Activated naive CD8-positive, alpha-beta T cell treated with anti-CD3 and anti-CD28 coated beads, Interleukin-2, amount 10 ng/mL, durations not matched to agents 7 days and 5 days (primary cell): Measurements from ENCODE around the gene GPHB5. TPM values are rescaled to one million over a fixed set of nuclear protein-coding genes. Genes with fewer than 3 reads are reported as not detected.
"Not testable (repeated sequence)": the region's sequence is repeated elsewhere in the genome, so short reads cannot be mapped to it uniquely, and the experiment has no call there.

Experiments used
- ATAC-seq: fragments of 150-1000 bp; cut with Tn5 transposase; one replicate; pipeline ENCODE4 v1.10.0; 2021; ENCODE audit warnings: low read depth, moderate library complexity
- POLR2A ChIA-PET: fragments of 350-600 bp; sonication (Branson Sonifier 250); formaldehyde crosslinking; loops from one replicate; lab custom pipeline; 2021; ENCODE audit warnings: antibody characterized with exemption; lab: Charles Lee
- DNase-seq: peaks from one replicate; pipeline ENCODE4 v3.0.0; 2021
- H3K27ac Mint-ChIP-seq: one replicate; pipeline ENCODE4 v1.8.0; 2022; ENCODE audit warnings: mild to moderate bottlenecking, mixed read lengths
- H3K27me3 Mint-ChIP-seq: one replicate; pipeline ENCODE4 v1.8.0; 2022; ENCODE audit warnings: mild to moderate bottlenecking, moderate library complexity, mixed read lengths
- H3K36me3 Mint-ChIP-seq: one replicate; pipeline ENCODE4 v1.8.0; 2021; ENCODE audit warnings: mild to moderate bottlenecking, mixed read lengths
- H3K4me1 Mint-ChIP-seq: one replicate; pipeline ENCODE4 v1.8.0; 2021; ENCODE audit warnings: mixed read lengths
- H3K4me3 Mint-ChIP-seq: one replicate; pipeline ENCODE4 v1.8.0; 2022; ENCODE audit warnings: mild to moderate bottlenecking, moderate library complexity, mixed read lengths
- H3K9me3 Mint-ChIP-seq: one replicate; pipeline ENCODE4 v1.8.0; 2021; ENCODE audit warnings: mixed read lengths
- total RNA-seq, 2 experiments: library from RNA; stranded (reverse); gene quantifications; one replicate each; pipeline ENCODE4 v1.2.3, GENCODE V29; 2021

GPHB5 gene
- total RNA-seq, 2 experiments from 2014 or later, result not detected

- no peak for DNase-seq
- no peaks in the 10 kb centered on the region for H3K36me3 Mint-ChIP-seq
- POLR2A ChIA-PET, result no interaction called here
Measured at GRCh38 chr14:63286071-63286470, 32.7 kb downstream of the GPHB5 start.

GRCh38 chr14:63283884-63284248 lies 34.9 kb downstream of the GPHB5 start:
- Mint-ChIP-seq H3K4me1 (no peaks in the 10 kb centered on the region), H3K36me3 (no peaks in the 10 kb centered on the region), H3K27ac (no peak overlapping the region), H3K27me3 (peaks cover 5% of the 10 kb centered on the region), H3K9me3 (no peaks in the 10 kb centered on the region), H3K4me3 (no peak overlapping the region)
- no peak for DNase-seq
- ATAC-seq, result no peak
- POLR2A ChIA-PET, result no interaction called here

More at GRCh38 chr14:63286071-63286470, 32.7 kb downstream of the GPHB5 start:
- no peak overlapping the region for H3K4me3 Mint-ChIP-seq
- peaks cover 7% of the 10 kb centered on the region for H3K27me3 Mint-ChIP-seq
- H3K9me3 Mint-ChIP-seq, result no peaks in the 10 kb centered on the region
- ATAC-seq, result no peak
- H3K27ac Mint-ChIP-seq, result no peak overlapping the region
- H3K4me1 Mint-ChIP-seq, result no peaks in the 10 kb centered on the region

GRCh38 chr14:63282997-63283883 lies 35.5 kb downstream of the GPHB5 start:
- ATAC-seq, result no peak
- Mint-ChIP-seq H3K4me1 (no peaks in the 10 kb centered on the region), H3K36me3 (no peaks in the 10 kb centered on the region), H3K27me3 (peaks cover 5% of the 10 kb centered on the region), H3K27ac (no peak overlapping the region), H3K9me3 (no peaks in the 10 kb centered on the region), H3K4me3 (no peak overlapping the region)
- POLR2A ChIA-PET, result no interaction called here
- no peak for DNase-seq

- H3K27me3 Mint-ChIP-seq, H3K36me3 Mint-ChIP-seq, POLR2A ChIA-PET, H3K27ac Mint-ChIP-seq, H3K4me1 Mint-ChIP-seq, DNase-seq, ATAC-seq, H3K4me3 Mint-ChIP-seq, H3K9me3 Mint-ChIP-seq: not testable (repeated sequence)
Measured at GRCh38 chr14:63279933-63280332, 38.8 kb downstream of the GPHB5 start.

- POLR2A ChIA-PET, result no interaction called here
- no peaks in the 10 kb centered on the region for H3K36me3 Mint-ChIP-seq
- peaks cover 5% of the 10 kb centered on the region for H3K27me3 Mint-ChIP-seq
- H3K9me3 Mint-ChIP-seq, result no peaks in the 10 kb centered on the region
- H3K4me1 Mint-ChIP-seq, result no peaks in the 10 kb centered on the region
- no peak for DNase-seq
- ATAC-seq, result no peak
- H3K4me3 Mint-ChIP-seq, result no peak overlapping the region
- no peak overlapping the region for H3K27ac Mint-ChIP-seq
Measured at GRCh38 chr14:63277591-63278183, 41.0 kb downstream of the GPHB5 start.

- DNase-seq, result no peak
- H3K27ac Mint-ChIP-seq, result no peak overlapping the region
- no peaks in the 10 kb centered on the region for H3K4me1 Mint-ChIP-seq
- no peaks in the 10 kb centered on the region for H3K36me3 Mint-ChIP-seq
- H3K27me3 Mint-ChIP-seq, result peaks cover 5% of the 10 kb centered on the region
- H3K9me3 Mint-ChIP-seq, result no peaks in the 10 kb centered on the region
- POLR2A ChIA-PET, result no interaction called here
- no peak for ATAC-seq
- H3K4me3 Mint-ChIP-seq, result no peak overlapping the region
Measured at GRCh38 chr14:63276492-63277342, 42.0 kb downstream of the GPHB5 start.

- Mint-ChIP-seq H3K27me3 (peaks cover 4% of the 10 kb centered on the region), H3K4me1 (no peaks in the 10 kb centered on the region), H3K4me3 (no peak overlapping the region), H3K27ac (no peak overlapping the region), H3K36me3 (no peaks in the 10 kb centered on the region), H3K9me3 (no peaks in the 10 kb centered on the region)
- POLR2A ChIA-PET, result no interaction called here
- no peak for DNase-seq
- no peak for ATAC-seq
Measured at GRCh38 chr14:63276016-63276415, 42.7 kb downstream of the GPHB5 start.

GRCh38 chr14:63275611-63276010 lies 43.1 kb downstream of the GPHB5 start:
- POLR2A ChIA-PET, result no interaction called here
- no peaks in the 10 kb centered on the region for H3K36me3 Mint-ChIP-seq
- ATAC-seq (no peak), DNase-seq (no peak)
- H3K27me3 Mint-ChIP-seq, result peaks cover under 1% of the 10 kb centered on the region
- no peaks in the 10 kb centered on the region for H3K9me3 Mint-ChIP-seq
- H3K27ac Mint-ChIP-seq, result no peak overlapping the region
- no peak overlapping the region for H3K4me3 Mint-ChIP-seq
- no peaks in the 10 kb centered on the region for H3K4me1 Mint-ChIP-seq

- H3K27ac Mint-ChIP-seq, result no peak overlapping the region
- H3K27me3 Mint-ChIP-seq, result peaks cover 4% of the 10 kb centered on the region
- DNase-seq (no peak), ATAC-seq (no peak)
- POLR2A ChIA-PET, result no interaction called here
- H3K4me1 Mint-ChIP-seq, result no peaks in the 10 kb centered on the region
- no peaks in the 10 kb centered on the region for H3K36me3 Mint-ChIP-seq
- H3K9me3 Mint-ChIP-seq, result no peaks in the 10 kb centered on the region
- H3K4me3 Mint-ChIP-seq, result no peak overlapping the region
Measured at GRCh38 chr14:63273717-63274655, 44.7 kb downstream of the GPHB5 start.

GRCh38 chr14:63273129-63273528 lies 45.6 kb downstream of the GPHB5 start:
- ATAC-seq, result no peak
- DNase-seq, result no peak
- Mint-ChIP-seq H3K9me3 (no peaks in the 10 kb centered on the region), H3K4me1 (no peaks in the 10 kb centered on the region), H3K36me3 (no peaks in the 10 kb centered on the region), H3K27ac (no peak overlapping the region), H3K4me3 (no peak overlapping the region), H3K27me3 (peaks cover 6% of the 10 kb centered on the region)
- POLR2A ChIA-PET, result no interaction called here

GRCh38 chr14:63269561-63270225 lies 49.0 kb downstream of the GPHB5 start:
- H3K27ac Mint-ChIP-seq, result no peak overlapping the region
- DNase-seq, result no peak
- ATAC-seq, result no peak
- H3K9me3 Mint-ChIP-seq, result no peaks in the 10 kb centered on the region
- H3K36me3 Mint-ChIP-seq, result no peaks in the 10 kb centered on the region
- POLR2A ChIA-PET, result no interaction called here
- H3K27me3 Mint-ChIP-seq, result peaks cover 8% of the 10 kb centered on the region
- H3K4me3 Mint-ChIP-seq, result no peak overlapping the region
- no peaks in the 10 kb centered on the region for H3K4me1 Mint-ChIP-seq

GRCh38 chr14:63268771-63269170 lies 50.0 kb downstream of the GPHB5 start:
- ATAC-seq (no peak), DNase-seq (no peak)
- H3K36me3 Mint-ChIP-seq, result no peaks in the 10 kb centered on the region
- no peak overlapping the region for H3K27ac Mint-ChIP-seq
- peaks cover 8% of the 10 kb centered on the region for H3K27me3 Mint-ChIP-seq
- POLR2A ChIA-PET, result no interaction called here
- H3K9me3 Mint-ChIP-seq, result no peaks in the 10 kb centered on the region
- no peaks in the 10 kb centered on the region for H3K4me1 Mint-ChIP-seq
- no peak overlapping the region for H3K4me3 Mint-ChIP-seq
